Cardiac fibroblast (primary cell): Measurements from ENCODE around the gene SNRPA1.

Experiments
- DNase-seq, 2 donors: peaks; one replicate each; pipeline versions ENCODE4 v3.0.0 to v3.0.0-alpha.2; 2010; ENCODE audit warnings: low read depth in 2 of 2
- H3K4me3 ChIP-seq, 2 donors: replicated peaks in 1 of 2; 1 replicate in 1 of 2; 2 replicates in 1 of 2; pipeline ENCODE4 v1.5.1; 2011; ENCODE audit warnings: low read depth in 2 of 2, low read length in 2 of 2, mild to moderate bottlenecking in 2 of 2, moderate library complexity in 1 of 2
- TF ChIP-seq, protein P1 (sequence below): IDR thresholded peaks from one replicate; pipeline ENCODE4 v1.5.1; 2011; ENCODE audit warnings: low read depth, mild to moderate bottlenecking, low read length, inconsistent platforms

Gene SNRPA1

DNA sequence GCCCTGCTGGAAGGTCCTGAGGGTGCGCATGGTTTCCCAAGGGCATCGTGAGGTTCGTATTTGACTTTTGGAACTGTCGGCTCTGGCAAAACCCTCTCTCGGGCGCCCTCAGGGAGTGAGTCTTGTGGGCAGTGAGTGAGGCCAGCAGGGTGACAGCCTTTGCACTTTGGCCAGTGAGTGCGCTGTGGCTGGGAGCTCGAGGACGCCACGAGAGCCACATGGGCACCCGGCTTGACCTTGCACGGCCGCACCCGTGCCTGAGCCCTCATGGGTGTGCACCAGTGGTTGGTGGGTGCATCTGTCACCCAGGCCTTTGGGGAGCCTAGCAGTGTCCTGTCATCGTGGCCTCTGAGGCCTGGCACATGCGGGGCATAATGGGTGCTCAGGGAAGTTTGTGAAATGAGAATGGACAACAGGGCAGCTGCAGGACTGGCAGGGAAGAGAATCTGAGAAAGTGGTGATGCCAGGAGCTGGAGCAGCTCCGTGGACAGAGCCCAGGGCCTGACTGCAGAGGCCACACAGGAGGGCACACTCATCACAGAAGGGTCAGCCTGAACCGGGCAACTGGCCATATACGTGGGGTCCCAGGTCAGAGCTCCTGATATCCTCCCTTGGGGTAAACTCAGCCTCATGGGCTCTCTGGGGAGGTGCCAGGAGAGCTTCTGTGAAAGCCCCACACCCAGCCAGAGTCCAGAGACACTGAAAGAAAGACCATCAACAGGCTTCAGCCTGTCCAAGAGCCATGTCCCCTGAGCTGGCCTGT is 30.4 kb upstream of the SNRPA1 start:
- no peak overlapping the region for H3K4me3 ChIP-seq
- TF ChIP-seq, protein P1, sequence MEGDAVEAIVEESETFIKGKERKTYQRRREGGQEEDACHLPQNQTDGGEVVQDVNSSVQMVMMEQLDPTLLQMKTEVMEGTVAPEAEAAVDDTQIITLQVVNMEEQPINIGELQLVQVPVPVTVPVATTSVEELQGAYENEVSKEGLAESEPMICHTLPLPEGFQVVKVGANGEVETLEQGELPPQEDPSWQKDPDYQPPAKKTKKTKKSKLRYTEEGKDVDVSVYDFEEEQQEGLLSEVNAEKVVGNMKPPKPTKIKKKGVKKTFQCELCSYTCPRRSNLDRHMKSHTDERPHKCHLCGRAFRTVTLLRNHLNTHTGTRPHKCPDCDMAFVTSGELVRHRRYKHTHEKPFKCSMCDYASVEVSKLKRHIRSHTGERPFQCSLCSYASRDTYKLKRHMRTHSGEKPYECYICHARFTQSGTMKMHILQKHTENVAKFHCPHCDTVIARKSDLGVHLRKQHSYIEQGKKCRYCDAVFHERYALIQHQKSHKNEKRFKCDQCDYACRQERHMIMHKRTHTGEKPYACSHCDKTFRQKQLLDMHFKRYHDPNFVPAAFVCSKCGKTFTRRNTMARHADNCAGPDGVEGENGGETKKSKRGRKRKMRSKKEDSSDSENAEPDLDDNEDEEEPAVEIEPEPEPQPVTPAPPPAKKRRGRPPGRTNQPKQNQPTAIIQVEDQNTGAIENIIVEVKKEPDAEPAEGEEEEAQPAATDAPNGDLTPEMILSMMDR, result no peak

DNA sequence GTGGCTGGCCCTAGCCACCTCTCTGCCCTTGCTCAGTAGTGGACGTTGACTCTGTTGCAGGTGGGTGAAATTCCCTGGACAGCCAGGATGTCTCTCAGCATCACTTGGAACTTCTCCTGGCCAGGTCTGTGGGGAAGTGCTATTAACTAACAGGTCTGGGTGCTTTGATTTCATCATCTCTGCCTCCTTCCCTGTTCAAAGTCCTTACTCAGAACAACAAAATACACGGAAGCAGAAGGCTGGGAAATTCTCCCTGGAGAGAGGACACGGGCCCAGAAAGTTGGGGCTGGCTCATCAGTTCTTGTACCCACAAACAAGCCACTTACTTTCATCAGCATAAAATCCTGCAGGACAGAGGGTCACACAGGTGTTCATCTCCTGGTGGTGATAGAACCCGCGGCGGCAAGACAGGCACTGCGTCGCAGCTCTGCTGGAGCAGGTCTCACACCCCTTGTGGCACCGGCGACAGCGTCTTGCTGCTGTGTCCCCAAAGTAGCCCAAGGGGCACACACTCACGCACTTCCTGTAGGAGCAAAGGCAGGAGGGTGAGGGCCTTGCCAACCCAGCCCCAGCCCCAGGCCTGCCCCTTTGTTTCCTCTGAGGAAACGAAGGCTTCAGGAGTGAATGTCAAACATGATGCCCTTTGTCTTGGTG is 29.6 kb upstream of the SNRPA1 start:
- no peak overlapping the region for H3K4me3 ChIP-seq
- TF ChIP-seq, protein P1, result no peak
- DNase-seq, result no peak

More for the DNA sequence above, 30.4 kb upstream of the SNRPA1 start:
- DNase-seq, result no peak

DNA sequence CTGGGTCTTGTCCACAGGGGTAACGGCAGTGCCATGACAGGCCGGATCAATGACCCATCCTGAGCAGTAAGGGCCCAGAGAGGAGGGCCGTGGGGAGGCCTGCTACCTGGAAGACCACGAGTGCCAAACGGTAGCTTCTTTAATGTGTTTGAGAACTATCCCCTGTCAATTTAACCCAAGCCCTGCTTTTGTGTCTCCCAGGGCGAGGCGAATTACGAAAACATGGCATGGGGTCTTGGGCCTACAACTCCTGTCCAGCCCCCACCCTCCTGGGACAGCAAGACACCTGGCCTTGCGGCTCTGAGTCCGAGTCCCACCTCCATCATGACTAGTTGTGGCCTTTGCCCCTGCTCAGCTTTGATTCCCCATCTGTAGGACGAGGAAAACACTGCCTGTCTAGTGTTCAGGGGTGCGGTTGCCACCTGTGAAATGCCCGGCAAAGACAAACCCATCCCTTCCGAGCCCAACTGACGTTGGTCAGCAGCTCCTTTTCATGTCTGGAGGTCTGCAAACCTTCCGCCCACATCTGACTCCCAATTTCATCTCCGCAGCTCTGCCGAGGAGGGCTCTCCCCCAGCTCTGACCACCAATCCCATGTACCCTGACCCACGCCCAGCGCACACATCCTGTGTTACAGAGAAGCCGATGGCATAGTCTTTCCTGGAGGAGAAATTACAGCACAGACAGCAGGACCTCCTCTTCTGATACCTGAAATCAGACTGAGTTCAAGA is 28.9 kb upstream of the SNRPA1 start:
- TF ChIP-seq, protein P1, result no peak
- no peak overlapping the region for H3K4me3 ChIP-seq
- no peak for DNase-seq

DNA sequence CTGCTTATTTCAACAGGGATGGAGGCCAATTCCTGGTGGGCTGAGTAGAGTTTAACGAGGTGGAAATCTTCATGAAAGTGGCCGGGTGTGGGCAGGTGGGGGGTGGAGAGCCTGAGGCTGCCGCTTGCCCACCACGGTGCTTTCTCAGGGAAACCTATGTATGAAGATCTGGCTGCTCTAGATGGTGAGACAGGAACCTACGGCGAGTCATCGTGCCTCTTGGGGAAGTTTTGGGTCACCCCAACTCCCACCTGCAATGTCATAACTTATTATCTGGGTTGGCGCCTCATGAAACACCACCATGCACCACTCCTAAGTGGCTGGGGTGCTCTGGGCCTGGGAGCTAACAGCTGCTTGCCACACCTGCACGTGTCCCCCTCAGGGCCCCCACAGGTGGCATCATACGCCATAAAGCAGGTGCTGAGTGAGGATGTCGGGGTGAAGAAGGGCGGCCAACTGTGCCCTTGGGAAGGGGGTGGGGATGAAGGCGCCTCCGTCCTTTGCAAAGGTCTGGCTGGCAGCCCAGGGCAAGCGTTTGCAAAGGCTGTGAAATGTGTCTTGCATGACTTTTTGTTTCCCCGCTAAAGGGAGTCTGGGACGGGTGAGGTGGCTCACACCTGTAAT is 27.9 kb upstream of the SNRPA1 start:
- TF ChIP-seq, protein P1, result no peak
- H3K4me3 ChIP-seq, result no peak overlapping the region
- DNase-seq, result no peak

DNA sequence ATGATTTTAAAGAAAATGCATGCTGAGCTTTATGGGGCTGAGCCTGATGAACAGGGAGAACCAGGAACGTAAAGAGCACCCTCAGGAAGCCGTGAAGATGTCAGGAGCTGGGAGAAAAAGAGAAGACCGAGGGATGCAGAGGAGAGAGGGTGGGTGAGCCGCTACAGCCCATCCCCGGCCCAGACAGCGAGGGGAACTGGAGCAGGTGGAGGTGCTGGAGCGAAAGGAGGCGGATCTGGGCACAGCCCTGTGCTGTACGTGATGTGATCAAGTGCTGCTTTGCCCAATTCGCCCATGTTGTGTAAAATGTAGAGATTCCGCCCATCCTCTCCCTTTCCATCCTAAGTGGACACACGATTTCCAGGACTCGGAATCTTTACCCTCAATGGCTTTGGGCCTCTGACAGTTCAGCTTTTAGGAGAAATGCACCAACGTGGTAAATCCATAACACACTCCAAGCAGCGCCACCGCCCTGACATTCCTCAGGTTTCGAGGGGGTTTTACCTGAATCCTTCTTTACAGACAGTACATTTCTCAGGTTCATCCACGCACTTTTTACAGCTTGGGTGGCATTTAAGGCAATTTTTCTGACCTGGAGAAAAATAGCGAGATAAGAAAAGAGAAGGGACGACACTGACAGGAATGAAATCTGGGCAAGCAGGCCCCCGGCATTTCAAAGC is 27.1 kb upstream of the SNRPA1 start:
- no peak overlapping the region for H3K4me3 ChIP-seq
- no peak for DNase-seq
- TF ChIP-seq, protein P1, result no peak

DNA sequence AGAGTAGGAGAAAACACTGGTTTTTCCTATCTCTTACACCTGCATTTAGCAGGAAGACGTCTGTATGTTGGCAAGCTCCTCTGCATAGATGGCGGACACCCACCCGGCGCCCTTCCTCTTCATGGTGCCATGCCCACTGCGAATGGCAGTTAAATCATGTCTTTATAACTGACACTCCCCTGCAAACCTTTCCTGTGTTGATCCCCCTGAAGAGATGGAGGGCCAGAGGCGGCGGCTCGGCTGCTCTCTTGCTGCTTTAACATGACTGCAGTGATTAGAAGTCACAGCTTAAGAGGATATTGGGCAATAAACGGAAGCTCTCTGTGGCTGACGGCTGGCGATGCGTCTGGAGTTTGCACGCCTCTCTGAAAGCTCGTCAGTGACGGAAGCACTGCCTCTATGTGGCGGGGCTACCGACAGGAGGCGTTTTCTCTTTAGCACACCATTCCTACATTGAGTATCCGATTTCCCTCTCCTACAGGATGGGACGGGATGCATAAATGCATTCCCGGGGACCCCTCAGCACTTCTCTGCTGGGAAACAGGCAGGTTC is 25.5 kb upstream of the SNRPA1 start:
- TF ChIP-seq, protein P1, result peak; percentile 34
- DNase-seq, result peak; percentile 71 to 72
- no peak overlapping the region for H3K4me3 ChIP-seq
